GM10266 (cell line): ENCODE measurements around the gene SP3.

Experiments
- DNase-seq: peaks from one replicate; pipeline ENCODE4 v3.0.0; 2012; ENCODE audit errors: extremely low spot score
- TF ChIP-seq, protein P1 (sequence below): IDR thresholded peaks from 2 replicates; pipeline ENCODE4 v1.5.1; 2012; ENCODE audit warnings: mild to moderate bottlenecking, low read depth; ENCODE audit not compliant: control insufficient read depth, insufficient read depth; ENCODE audit errors: missing control alignments

SP3 gene

DNA sequence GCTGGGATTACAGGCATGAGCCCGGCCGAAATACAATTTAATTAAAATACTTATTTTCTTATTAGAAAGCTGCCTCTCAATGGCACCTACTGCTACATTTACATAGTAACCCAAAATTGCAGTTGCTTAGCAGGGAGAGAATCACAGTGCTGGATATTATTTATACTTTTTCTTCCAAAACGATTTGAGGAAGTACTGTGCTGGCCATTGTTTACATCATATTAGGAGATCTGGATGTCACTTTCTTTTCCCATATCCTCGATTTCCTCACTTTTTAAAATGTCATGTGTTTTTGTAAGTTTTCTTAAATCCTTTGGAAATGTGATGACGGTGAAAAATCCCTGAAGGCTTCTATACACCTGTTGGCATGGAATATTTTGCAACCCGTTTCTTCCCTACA, 3.4 kb upstream of the SP3 start:
- no peak for DNase-seq
- TF ChIP-seq, protein P1, sequence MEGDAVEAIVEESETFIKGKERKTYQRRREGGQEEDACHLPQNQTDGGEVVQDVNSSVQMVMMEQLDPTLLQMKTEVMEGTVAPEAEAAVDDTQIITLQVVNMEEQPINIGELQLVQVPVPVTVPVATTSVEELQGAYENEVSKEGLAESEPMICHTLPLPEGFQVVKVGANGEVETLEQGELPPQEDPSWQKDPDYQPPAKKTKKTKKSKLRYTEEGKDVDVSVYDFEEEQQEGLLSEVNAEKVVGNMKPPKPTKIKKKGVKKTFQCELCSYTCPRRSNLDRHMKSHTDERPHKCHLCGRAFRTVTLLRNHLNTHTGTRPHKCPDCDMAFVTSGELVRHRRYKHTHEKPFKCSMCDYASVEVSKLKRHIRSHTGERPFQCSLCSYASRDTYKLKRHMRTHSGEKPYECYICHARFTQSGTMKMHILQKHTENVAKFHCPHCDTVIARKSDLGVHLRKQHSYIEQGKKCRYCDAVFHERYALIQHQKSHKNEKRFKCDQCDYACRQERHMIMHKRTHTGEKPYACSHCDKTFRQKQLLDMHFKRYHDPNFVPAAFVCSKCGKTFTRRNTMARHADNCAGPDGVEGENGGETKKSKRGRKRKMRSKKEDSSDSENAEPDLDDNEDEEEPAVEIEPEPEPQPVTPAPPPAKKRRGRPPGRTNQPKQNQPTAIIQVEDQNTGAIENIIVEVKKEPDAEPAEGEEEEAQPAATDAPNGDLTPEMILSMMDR, result no peak

DNA sequence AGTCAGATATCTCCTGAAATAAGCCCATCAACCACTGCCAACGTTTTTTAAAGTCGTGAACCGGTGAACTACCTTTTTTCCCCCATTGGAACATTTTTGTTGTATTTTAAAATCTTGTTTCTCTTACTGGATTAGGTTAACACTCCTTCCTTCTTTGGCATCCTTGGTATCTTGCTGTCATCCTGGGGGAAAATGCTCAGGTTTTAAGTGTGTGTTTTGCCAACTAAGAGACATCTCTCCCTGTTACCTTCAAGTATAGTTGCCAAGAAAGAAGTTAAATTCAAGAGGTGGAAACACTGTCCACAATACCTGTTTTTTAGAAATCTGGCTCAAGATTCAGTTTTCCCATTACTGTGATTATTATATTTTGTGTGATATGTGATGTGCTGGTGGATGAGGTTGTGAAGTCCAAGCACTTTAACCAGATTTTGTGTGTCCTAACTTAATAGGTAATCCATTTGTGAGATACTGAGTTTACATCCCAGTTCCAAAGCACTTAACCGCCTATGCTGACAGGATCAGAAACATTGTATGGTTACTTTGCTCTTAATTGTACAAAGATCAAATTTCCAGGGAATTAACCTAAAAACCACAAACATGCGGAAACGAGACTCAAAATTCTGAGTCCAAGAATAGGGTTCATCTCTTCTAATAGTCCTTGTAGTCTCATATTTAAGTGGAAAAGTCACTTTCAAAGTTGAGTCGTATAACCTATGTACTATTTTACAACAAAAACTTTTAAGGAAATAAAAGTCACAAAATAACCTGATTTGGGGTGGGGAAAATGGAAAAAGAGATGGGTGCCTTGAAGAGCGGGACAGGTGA, 1.3 kb upstream of the SP3 start:
- no peak for DNase-seq
- TF ChIP-seq, protein P1, result no peak

DNA sequence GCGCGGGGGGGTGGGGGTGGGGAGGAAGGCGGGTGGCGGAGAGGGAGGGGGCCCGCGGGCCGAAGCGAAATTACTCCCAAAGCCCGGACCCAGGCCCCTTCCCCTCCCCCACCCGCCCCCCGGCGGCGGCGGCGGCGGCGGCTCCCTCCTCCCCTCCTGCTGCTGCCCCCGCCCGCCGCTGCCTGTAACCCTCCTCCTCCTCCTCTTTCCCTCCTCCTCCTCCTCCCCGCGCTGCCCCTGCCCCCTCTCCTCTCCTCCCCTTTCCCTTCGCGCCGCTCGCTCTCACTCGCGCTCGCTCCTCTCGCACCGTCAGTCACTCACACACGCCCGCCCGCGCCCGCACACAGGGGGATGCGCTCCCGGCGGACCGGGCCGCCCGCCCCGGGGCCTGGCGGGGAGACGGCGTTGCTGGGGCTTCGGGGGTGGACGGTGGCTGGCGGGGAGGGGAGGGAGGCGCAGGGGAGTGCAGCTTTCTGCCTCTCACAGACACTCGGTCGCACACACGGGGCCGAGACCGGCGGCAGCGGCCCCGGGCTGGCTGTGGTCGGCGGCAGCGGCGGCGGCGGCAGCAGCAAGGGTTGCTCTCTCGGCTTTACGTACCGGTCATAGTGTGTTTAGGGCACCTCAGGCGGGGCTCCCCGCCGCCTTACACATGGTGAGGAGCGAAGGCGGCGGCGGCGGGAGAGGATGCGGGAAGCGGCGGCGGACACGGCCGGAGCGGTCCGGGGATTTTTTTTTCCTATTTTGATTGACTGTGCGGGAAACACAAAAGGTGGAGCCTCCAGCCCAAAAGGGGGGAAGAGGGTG, 405 bp downstream of the SP3 start:
- DNase-seq, result peak; percentile 80

DNA sequence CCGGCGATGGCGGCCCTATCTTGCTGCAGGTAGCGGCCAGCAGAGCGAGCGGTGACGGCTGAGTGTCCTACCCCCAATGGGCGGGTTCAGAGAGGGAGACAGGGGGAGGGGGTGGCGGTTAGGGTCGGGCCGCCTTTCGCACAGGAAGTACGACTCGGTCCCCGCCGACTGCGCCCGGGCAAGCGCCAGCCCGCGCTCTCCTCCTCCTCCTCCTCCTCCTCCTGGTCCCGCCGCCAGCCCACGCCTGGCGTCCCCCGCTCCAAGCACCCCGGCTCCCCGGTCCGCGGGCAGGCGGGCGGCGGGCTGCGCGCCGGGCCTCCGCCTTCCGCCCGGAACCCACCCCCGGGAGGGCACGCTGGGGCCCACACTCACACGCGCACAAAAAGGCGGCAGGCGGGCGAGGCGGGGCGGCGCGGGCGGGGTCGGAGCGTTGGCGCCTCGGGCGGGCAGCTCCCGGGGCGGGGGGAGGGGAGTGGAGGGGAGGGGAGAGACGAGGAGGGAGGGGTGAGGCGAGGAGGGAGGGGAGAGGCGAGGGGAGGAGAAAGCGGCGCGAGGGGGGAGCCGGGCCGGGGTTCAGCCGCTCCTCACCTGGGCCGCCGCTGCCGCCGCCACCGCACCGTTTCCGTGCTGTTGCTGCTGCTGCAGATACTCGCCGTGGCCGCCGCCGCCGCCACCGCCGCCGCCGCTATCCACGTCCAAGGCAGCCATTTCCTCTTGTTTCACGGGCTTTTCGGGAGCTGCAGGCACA, 1.2 kb downstream of the SP3 start:
- TF ChIP-seq, protein P1, result no peak
- DNase-seq, result peak; percentile 90

More for the DNA sequence above, 405 bp downstream of the SP3 start:
- TF ChIP-seq, protein P1, result no peak

DNA sequence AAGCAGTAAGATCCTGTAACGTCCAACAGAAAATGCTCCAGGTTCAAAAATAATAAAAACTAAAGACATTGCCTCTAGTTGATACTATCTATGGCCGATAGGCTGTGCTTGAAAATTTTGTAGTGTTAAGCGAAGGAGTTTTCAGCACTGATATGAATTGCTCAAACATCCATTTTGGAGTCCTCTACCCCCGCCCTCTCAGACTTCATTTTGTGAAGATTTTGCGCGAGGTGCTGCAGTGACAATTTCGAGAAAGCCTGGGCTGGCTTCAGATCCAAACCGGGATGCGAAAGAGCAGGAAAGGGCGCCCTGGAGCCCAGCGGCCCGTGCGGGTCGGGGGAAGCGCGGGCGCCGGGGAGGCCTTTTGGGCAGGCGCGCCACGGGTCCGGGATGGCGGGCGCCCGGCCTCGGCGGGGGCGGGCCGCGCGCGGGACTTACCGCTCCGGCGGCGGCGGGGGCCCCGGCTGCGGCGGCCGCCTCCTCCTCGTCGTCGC, 1.8 kb downstream of the SP3 start:
- TF ChIP-seq, protein P1, result peak; percentile 2
- DNase-seq, result peak; percentile 63

DNA sequence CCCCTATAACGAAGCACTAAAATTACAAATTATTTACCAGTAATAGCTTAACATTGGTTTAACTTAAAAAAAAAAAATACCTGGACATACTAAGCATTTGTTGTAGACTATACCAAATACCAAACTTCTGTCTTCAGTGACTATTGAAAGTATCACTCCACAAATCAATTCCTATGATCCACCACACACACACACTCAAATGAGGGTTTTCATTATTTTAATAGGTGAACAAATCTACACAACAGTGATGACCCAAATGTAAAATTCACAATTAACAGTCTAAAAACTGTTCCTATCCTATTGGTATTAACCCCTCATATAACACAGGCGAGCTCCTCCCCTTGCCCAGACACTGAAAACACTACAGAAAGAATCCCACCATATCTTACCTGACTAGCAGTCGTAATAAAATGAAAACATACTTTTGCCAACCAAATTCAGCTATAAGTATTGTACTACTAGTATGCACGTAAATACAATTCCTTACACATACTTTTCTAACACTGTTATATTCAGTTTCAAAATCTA, 2.5 kb downstream of the SP3 start:
- TF ChIP-seq, protein P1, result no peak
- DNase-seq, result no peak
